Stimulated activated CD8-positive, alpha-beta memory T cell treated with anti-CD3 and anti-CD28 coated beads, Interleukin-2, amount 100 ng/mL, for 1 hour (primary cell): ENCODE results near the gene PDE4A.

Experiments used
- DNase-seq, 2 donors: peaks; one replicate each; pipeline ENCODE4 v3.0.0-alpha.2; 2020; ENCODE audit warnings: low read depth in 2 of 2

The PDE4A gene

GRCh38 chr19:10510301-10510802, 90.0 kb downstream of the PDE4A start:
- DNase-seq = no peak

- no peak for DNase-seq
These were observed 92.9 kb downstream of the PDE4A start for GRCh38 chr19:10513223-10513622.

GRCh38 chr19:10514211-10515145, 94.1 kb downstream of the PDE4A start:
- no peak for DNase-seq

- no peak for DNase-seq
These were observed 95.7 kb downstream of the PDE4A start for GRCh38 chr19:10516064-10516385.

- DNase-seq = no peak
These were observed 96.4 kb downstream of the PDE4A start for GRCh38 chr19:10516671-10517286.

- no peak for DNase-seq
These were observed 97.0 kb downstream of the PDE4A start, which contains the start of gene S1PR5 for GRCh38 chr19:10517361-10517759. S1PR5 (minus strand) TSS chr19:10517447; CDS start chr19:10515011, 2,436 bp downstream.

- DNase-seq = no peak
These were observed 97.6 kb downstream of the PDE4A start for GRCh38 chr19:10517760-10518443.

GRCh38 chr19:10518444-10519361, 98.4 kb downstream of the PDE4A start:
- DNase-seq = no peak
